Type B pancreatic cell (in vitro differentiated cells): ENCODE results near the gene COX14. TPM values are rescaled to one million over a fixed set of nuclear protein-coding genes. Genes with fewer than 3 reads are reported as not detected.

ENCODE experiments used
- DNase-seq: peaks from one replicate; pipeline ENCODE4 v3.0.0; 2021; ENCODE audit warnings: mixed read lengths; ENCODE audit not compliant: unreplicated experiment; ENCODE audit errors: extremely low spot score
- H3K27ac Mint-ChIP-seq: 2 replicates; pipeline ENCODE4 v1.8.0; 2021; ENCODE audit warnings: mild to moderate bottlenecking, mixed read lengths
- H3K27me3 Mint-ChIP-seq: 2 replicates; pipeline ENCODE4 v1.8.0; 2021; ENCODE audit warnings: mixed read lengths
- H3K36me3 Mint-ChIP-seq: 2 replicates; pipeline ENCODE4 v1.8.0; 2021; ENCODE audit warnings: mixed read lengths
- H3K4me1 Mint-ChIP-seq: one replicate; pipeline ENCODE4 v1.8.0; 2021; ENCODE audit warnings: mixed read lengths; ENCODE audit not compliant: unreplicated experiment
- H3K4me3 Mint-ChIP-seq: 2 replicates; pipeline ENCODE4 v1.8.0; 2021; ENCODE audit warnings: mild to moderate bottlenecking, mixed read lengths
- H3K9me3 Mint-ChIP-seq: 2 replicates; pipeline ENCODE4 v1.8.0; 2021; ENCODE audit warnings: mixed read lengths
- CTCF ChIP-seq: fragments of 200-600 bp; sonication (generic); conservative IDR thresholded peaks from 2 replicates; pipeline ENCODE4 v1.5.0; 2021; ENCODE audit warnings: antibody characterized with exemption, mild to moderate bottlenecking
- total RNA-seq: library from RNA; stranded (reverse); gene quantifications from 2 replicates; pipeline ENCODE4 v1.2.1, GENCODE V29; 2021; ENCODE audit warnings: low replicate concordance

Gene COX14
- total RNA-seq, 1 donor from 2014 or later = 42.6 TPM

- H3K9me3 Mint-ChIP-seq = no peaks in the 10 kb centered on the region
Measured at GRCh38 chr12:50104417-50105366, 7.3 kb upstream of the COX14 start.

GRCh38 chr12:50105913-50106450 lies 6.1 kb upstream of the COX14 start:
- H3K4me1 Mint-ChIP-seq = peaks cover 26% of the 10 kb centered on the region

More at GRCh38 chr12:50104417-50105366, 7.3 kb upstream of the COX14 start:
- DNase-seq = no peak
- Mint-ChIP-seq H3K27me3 (no peaks in the 10 kb centered on the region), H3K36me3 (peaks cover 6% of the 10 kb centered on the region), H3K4me1 (peaks cover 18% of the 10 kb centered on the region), H3K27ac (no peak overlapping the region), H3K4me3 (peak overlapping the region; percentile 31)
- no peak for TF ChIP-seq CTCF

DNA sequence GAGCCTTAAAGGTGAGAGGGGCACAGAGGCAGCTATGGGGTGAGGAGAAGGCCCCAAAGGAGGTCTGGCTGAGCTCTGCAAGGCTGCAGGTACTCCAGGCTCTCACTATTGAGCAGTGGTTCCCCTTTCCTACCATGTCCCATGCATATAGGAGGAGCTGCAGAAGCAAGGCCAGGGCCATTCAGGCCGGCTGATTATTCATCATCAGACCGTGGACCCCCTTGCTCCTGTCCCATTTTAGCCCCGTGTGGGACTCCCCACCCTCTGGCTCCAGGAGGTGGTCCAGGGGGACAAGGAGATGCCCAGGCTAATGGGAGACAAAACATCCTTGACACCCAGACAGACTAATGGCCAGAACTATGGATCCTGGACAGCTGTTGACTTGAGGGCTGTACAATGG lies 5.1 kb upstream of the COX14 start:
- no peak overlapping the region for H3K4me3 Mint-ChIP-seq
- H3K27ac Mint-ChIP-seq = no peak overlapping the region
- no peaks in the 10 kb centered on the region for H3K36me3 Mint-ChIP-seq
- no peaks in the 10 kb centered on the region for H3K27me3 Mint-ChIP-seq
- DNase-seq = no peak
- H3K9me3 Mint-ChIP-seq = no peaks in the 10 kb centered on the region
- H3K4me1 Mint-ChIP-seq = peaks cover 33% of the 10 kb centered on the region
- TF ChIP-seq CTCF = no peak

More at GRCh38 chr12:50105913-50106450, 6.1 kb upstream of the COX14 start:
- Mint-ChIP-seq H3K9me3 (no peaks in the 10 kb centered on the region), H3K27me3 (no peaks in the 10 kb centered on the region), H3K27ac (peak overlapping the region; percentile 51), H3K36me3 (peaks cover 3% of the 10 kb centered on the region), H3K4me3 (no peak overlapping the region)
- TF ChIP-seq CTCF = no peak
- no peak for DNase-seq

- Mint-ChIP-seq H3K4me1 (peaks cover 35% of the 10 kb centered on the region), H3K9me3 (no peaks in the 10 kb centered on the region), H3K27ac (no peak overlapping the region), H3K36me3 (no peaks in the 10 kb centered on the region), H3K27me3 (no peaks in the 10 kb centered on the region), H3K4me3 (no peak overlapping the region)
- no peak for TF ChIP-seq CTCF
- no peak for DNase-seq
Measured at GRCh38 chr12:50107416-50108268, 4.4 kb upstream of the COX14 start.

DNA sequence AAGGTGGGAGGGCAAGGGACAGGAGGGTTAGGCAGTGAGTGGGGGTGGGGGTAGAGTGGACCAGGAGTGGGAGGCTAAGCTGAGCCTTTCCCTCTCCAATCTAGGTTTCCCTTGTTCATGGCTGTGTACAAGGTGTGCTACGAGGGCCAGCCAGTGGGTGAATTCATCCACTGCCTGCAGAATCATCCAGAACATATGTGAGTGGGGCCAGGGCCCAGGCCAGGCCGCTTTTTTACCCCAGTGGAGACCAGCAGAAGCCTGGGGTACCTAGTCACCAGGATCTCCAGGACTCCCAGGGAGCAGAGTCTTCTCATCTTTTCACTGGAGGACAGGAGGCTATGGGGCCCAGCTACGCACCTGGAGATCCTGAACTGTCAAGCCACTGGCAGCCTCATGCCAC lies 2.7 kb upstream of the COX14 start:
- no peak for TF ChIP-seq CTCF
- no peaks in the 10 kb centered on the region for H3K27me3 Mint-ChIP-seq
- no peak for DNase-seq
- no peaks in the 10 kb centered on the region for H3K9me3 Mint-ChIP-seq
- H3K36me3 Mint-ChIP-seq = no peaks in the 10 kb centered on the region
- H3K27ac Mint-ChIP-seq = peak overlapping the region; percentile 88
- peaks cover 34% of the 10 kb centered on the region for H3K4me1 Mint-ChIP-seq
- no peak overlapping the region for H3K4me3 Mint-ChIP-seq
